BE2C (cell line): Measurements from ENCODE around the gene KRTAP12-3.
"Not testable (repeated sequence)": the region's sequence is repeated elsewhere in the genome, so short reads cannot be mapped to it uniquely, and the experiment has no call there.

Source experiments
- DNase-seq: peaks from one replicate; pipeline ENCODE4 v3.0.0-alpha.2; 2020
- H3K27me3 ChIP-seq: fragments of 250-450 bp; sonication (Bioruptor Pico); 2 replicates; pipeline ENCODE4 v1.5.1; 2020; ENCODE audit warnings: mild to moderate bottlenecking
- H3K36me3 ChIP-seq: fragments of 250-450 bp; sonication (Bioruptor Pico); 2 replicates; pipeline ENCODE4 v1.5.1; 2020; ENCODE audit warnings: mild to moderate bottlenecking
- H3K4me1 ChIP-seq: fragments of 250-450 bp; sonication (Bioruptor Pico); 2 replicates; pipeline ENCODE4 v1.5.1; 2020
- H3K4me3 ChIP-seq: 2 replicates; pipeline ENCODE4 v1.5.1; 2011; ENCODE audit warnings: low read depth, low read length
- H3K9me3 ChIP-seq: fragments of 250-450 bp; sonication (Bioruptor Pico); 2 replicates; pipeline ENCODE4 v1.5.1; 2020
- TF ChIP-seq, protein P1 (sequence below): IDR thresholded peaks from 2 replicates; pipeline ENCODE4 v1.5.1; 2012; ENCODE audit warnings: mild to moderate bottlenecking, low read depth, low read length

Gene KRTAP12-3

DNA sequence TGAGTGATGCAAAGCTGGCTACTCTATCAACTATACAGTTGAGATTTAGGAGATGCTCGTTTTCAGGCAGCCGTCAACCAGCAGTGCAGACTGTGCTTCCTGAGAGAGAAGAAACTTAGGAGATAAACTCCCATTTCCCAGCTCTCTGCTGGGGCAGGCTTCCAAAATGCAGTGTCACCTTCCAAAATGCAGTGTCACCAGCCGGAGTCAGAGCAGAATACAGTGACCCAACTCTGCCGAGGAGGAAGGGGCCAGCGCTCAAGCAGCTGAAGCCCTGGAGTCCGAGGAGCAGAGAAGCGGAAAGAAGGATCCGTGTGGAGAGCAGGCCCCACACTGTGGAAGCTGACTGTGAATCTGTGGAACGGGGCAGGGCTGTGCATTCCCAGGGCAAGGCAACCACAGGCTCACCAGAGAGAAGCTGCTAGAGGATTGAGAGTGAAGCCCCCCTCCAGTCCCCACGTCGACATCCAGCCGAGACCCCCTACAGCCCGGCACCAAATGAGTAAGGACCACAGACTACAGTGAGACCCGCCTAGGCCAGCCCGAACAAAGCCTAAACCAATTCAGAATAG is 24.9 kb downstream of the KRTAP12-3 start:
- Histone ChIP-seq H3K27me3 (peaks cover 60% of the 10 kb centered on the region), H3K36me3 (no peaks in the 10 kb centered on the region), H3K4me3 (no peak overlapping the region), H3K9me3 (no peaks in the 10 kb centered on the region), H3K4me1 (no peaks in the 10 kb centered on the region)
- TF ChIP-seq, protein P1, sequence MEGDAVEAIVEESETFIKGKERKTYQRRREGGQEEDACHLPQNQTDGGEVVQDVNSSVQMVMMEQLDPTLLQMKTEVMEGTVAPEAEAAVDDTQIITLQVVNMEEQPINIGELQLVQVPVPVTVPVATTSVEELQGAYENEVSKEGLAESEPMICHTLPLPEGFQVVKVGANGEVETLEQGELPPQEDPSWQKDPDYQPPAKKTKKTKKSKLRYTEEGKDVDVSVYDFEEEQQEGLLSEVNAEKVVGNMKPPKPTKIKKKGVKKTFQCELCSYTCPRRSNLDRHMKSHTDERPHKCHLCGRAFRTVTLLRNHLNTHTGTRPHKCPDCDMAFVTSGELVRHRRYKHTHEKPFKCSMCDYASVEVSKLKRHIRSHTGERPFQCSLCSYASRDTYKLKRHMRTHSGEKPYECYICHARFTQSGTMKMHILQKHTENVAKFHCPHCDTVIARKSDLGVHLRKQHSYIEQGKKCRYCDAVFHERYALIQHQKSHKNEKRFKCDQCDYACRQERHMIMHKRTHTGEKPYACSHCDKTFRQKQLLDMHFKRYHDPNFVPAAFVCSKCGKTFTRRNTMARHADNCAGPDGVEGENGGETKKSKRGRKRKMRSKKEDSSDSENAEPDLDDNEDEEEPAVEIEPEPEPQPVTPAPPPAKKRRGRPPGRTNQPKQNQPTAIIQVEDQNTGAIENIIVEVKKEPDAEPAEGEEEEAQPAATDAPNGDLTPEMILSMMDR = no peak
- no peak for DNase-seq

DNA sequence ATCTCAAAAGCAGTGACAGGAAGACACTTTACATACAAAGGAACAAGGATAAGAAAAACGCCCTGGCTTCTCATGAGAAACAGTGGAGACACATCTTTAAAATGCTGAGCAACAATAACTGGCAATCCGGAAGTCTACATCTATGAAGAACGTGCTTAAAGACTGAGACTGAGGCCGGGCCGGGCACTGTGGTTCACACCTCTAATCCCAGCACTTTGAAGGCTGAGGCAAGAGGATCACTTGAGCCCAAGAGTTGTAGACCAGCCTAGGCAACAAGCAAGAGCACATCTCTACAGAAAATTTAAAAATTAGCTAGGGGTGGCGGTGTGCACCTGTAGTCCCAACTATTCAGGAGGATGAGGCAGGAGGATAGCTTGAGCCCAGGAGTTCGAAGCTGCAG is 26.3 kb downstream of the KRTAP12-3 start:
- Histone ChIP-seq H3K27me3 (peaks cover 66% of the 10 kb centered on the region), H3K4me3 (no peak overlapping the region), H3K36me3 (no peaks in the 10 kb centered on the region), H3K9me3 (no peaks in the 10 kb centered on the region), H3K4me1 (no peaks in the 10 kb centered on the region)
- DNase-seq = no peak
- TF ChIP-seq, protein P1 = no peak

DNA sequence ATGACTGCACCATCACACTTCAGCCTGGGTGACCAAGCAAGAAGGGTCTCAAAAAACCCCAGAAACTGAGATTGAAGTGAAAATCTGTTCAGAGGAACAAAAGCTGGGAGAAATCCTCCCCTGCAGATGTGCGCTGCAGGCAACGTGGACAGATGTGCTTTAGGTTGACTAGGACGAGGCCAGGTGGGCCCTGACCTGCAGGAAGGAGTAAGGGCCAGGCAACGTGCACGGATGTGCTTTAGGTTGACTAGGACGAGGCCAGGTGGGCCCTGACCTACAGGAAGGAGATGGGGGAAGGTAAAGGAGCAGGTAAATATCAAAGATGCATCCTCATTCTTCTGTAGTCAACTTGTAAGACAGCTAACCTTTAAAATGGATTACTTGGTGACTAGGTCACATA is 26.8 kb downstream of the KRTAP12-3 start:
- Histone ChIP-seq H3K9me3 (no peaks in the 10 kb centered on the region), H3K27me3 (peaks cover 65% of the 10 kb centered on the region), H3K36me3 (no peaks in the 10 kb centered on the region), H3K4me3 (no peak overlapping the region), H3K4me1 (no peaks in the 10 kb centered on the region)
- TF ChIP-seq, protein P1 = no peak
- DNase-seq = no peak

DNA sequence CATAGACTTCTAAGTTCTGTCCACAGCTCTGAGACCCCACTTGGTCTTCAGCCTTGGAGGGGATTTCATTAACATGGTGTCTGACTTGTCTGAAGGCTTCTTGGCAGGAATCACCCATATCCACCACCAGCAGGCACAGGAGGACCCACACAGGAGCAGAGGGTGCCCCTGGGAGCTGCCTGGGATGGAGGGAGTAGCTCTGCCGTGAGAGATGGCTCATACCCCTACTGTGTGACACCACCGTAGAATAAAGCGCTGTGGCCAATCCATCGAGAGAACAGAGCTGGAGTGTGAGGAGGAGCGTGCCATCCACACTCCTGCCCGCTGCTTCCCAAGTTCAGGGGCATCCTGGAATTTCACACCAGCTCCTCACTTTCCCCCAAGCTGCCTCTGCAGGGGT is 27.3 kb downstream of the KRTAP12-3 start:
- peaks cover 68% of the 10 kb centered on the region for H3K27me3 ChIP-seq
- H3K36me3 ChIP-seq, DNase-seq: not testable (repeated sequence)

DNA sequence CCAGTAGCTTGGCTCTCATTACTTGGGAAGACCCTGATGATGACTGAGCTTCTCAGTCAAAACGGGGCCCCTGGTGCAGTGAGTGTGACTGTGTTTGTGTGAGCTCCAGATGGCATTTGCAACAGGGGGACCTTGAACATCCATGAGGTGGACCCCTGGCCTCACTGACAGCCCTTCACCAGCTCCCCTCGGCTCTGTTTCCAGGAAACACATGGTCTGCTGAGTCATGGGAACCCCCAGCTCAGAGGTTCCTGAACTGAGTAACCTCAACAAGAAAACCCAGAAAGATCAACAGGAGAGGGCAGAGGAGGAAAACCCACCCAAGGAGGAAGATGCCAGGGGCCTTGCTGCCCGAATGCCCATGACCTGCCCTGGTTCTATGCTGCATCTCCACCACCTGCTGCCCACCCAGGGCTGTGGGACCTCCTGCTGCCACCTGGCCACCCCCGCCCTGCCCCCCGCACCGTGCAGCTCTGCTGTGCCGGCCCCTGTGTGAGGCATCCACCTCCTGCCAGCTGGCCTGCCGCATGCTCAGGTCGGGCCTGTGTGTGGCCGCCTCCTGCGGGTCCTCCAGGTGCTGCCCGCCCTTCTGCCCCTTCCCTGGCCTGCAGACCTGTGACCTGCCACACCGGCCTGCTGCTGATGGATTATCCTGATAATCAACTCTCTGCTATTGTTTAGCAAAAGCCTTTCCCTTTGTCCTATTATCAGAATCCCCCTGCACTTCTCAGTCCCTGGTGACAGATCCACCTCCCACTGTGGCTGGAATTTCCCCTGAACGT is 28.5 kb downstream of the KRTAP12-3 start:
- DNase-seq = no peak
- H3K36me3 ChIP-seq = no peaks in the 10 kb centered on the region
- peaks cover 70% of the 10 kb centered on the region for H3K27me3 ChIP-seq
- TF ChIP-seq, protein P1 = no peak
- H3K9me3 ChIP-seq = no peaks in the 10 kb centered on the region
- H3K4me1 ChIP-seq = no peaks in the 10 kb centered on the region
- no peak overlapping the region for H3K4me3 ChIP-seq

More for the DNA sequence above, 27.3 kb downstream of the KRTAP12-3 start:
- H3K4me3 ChIP-seq, H3K4me1 ChIP-seq, H3K9me3 ChIP-seq: not testable (repeated sequence)

DNA sequence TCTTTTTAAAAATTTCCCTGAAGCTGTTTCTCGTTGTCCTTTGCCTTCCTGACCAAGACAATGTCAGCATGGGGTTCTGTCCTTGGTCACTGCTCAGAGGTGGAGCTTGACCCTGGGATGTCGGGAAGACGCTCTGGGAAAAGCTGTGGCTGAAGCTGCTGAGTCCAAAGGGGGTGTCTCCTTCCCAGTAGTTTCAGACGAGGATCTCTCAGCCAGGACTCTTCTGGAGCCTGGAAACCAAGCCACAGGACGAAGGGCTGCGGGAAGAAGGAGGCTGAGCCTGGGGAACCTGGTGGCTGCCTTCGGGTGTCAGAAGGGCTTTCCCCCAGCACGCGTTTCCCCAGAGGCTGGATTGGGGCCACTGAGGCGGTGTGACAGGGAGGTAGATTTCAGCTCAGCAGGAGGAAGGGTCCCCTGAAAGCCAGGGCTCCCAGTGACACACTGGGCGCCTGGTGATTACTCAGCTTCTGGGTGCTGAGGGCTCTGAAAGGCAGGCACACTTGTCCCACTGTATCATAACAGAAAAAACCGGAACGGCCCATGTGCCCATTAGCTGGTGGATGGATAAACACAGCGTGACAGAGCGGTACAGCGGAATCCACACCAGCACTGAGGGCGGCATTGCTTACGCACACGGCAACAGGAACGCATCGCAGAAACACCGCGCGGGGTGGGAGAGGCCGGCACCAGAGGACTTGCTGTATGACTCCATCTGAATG is 29.3 kb downstream of the KRTAP12-3 start:
- H3K4me1 ChIP-seq = no peaks in the 10 kb centered on the region
- no peak for DNase-seq
- TF ChIP-seq, protein P1 = no peak
- no peak overlapping the region for H3K4me3 ChIP-seq
- H3K36me3 ChIP-seq = no peaks in the 10 kb centered on the region
- H3K27me3 ChIP-seq = peaks cover 68% of the 10 kb centered on the region
- no peaks in the 10 kb centered on the region for H3K9me3 ChIP-seq
